ENCODE data around the gene CPM. TPM values are rescaled to one million over a fixed set of nuclear protein-coding genes. Genes with fewer than 3 reads are reported as not detected.

The CPM gene
- polyA plus RNA-seq, 2 of the 4 experiments (the other 2 are of a cell fraction), result 3.7 to 6.8 TPM

GRCh38 chr12:68871921-68872320 is 61.0 kb downstream of the CPM start:
- Histone ChIP-seq H3K27ac (no peak overlapping the region), H3K4me2 (no peak overlapping the region), H3K4me3 (no peak overlapping the region), H3K4me1 (no peaks in the 10 kb centered on the region), H3K9me3 (no peaks in the 10 kb centered on the region)
- FAIRE-seq, result no peak
- TF ChIP-seq ESRRA (IDR thresholded peaks at IDR 0.05; ENCODE audit: borderline replicate concordance, low read length) (no peak), MAX (IDR thresholded peaks at IDR 0.05) (no peak), CTCF (IDR thresholded peaks at IDR 0.05) (peak; percentile 32; the same call in 1 of the 3 replicates), SMC3 (IDR thresholded peaks at IDR 0.05) (peak; percentile 21; the same call in 1 of the 3 replicates), RAD21 (conservative IDR thresholded peaks at IDR 0.05 in 1 of 2, IDR thresholded peaks at IDR 0.05 in 1 of 2) (peak; percentile 22 to 64; a peak in 2 of 5 replicates), NPAS2 (CRISPR knock-in tag; IDR thresholded peaks at IDR 0.05; ENCODE audit: borderline replicate concordance) (no peak)
- DNase-seq (ENCODE audit: low read depth in 1 of 2, low spot score in 1 of 2), result peak in 1 of 2 experiments; percentile 47
- peak in 1 of 2 experiments; percentile 68; a peak in 3 of 6 replicates for ATAC-seq
- POLR2A ChIA-PET, result no interaction called here
- CTCF ChIA-PET, result interaction anchor here (0.6 to 12.1 kb wide), 5 partner anchors 11 to 435 kb away, joined by 3 to 69 read pairs (median 4); no protein-coding TSS in a partner anchor
- 77% methylated on average over 6 of the region's 6 CpGs for WGBS (ENCODE audit: missing lambda C conversion rate)

GRCh38 chr12:68871396-68871795 is 61.6 kb downstream of the CPM start:
- DNase-seq (ENCODE audit: low read depth in 1 of 2, low spot score in 1 of 2) (no peak), FAIRE-seq (no peak), ATAC-seq (no peak)
- TF ChIP-seq CEBPB (IDR thresholded peaks at IDR 0.05) (no peak), ZSCAN20 (CRISPR knock-in tag; IDR thresholded peaks at IDR 0.05) (no peak)
- Histone ChIP-seq H3K4me2 (no peak overlapping the region), H3K4me1 (no peaks in the 10 kb centered on the region), H3K4me3 (no peak overlapping the region), H3K9me3 (no peaks in the 10 kb centered on the region), H3K27ac (no peak overlapping the region)
- POLR2A ChIA-PET, result no interaction called here
- CTCF ChIA-PET, result interaction anchor here (1.2 to 12.1 kb wide), 3 partner anchors 199 to 285 kb away, joined by 3 to 69 read pairs (median 25); no protein-coding TSS in a partner anchor
- WGBS (ENCODE audit: missing lambda C conversion rate), result 75% methylated on average over 8 of the region's 8 CpGs

- WGBS (ENCODE audit: missing lambda C conversion rate), result 36% methylated on average over 6 of the region's 6 CpGs
- Histone ChIP-seq H3K27ac (no peak overlapping the region), H3K4me3 (no peak overlapping the region), H3K4me2 (no peak overlapping the region), H3K9me3 (no peaks in the 10 kb centered on the region), H3K4me1 (no peaks in the 10 kb centered on the region)
- ChIA-PET CTCF (interaction anchor here (1.2 to 12.1 kb wide), 4 partner anchors 22 to 286 kb away, joined by 3 to 69 read pairs (median 15); no protein-coding TSS in a partner anchor), POLR2A (no interaction called here)
- ATAC-seq (no peak), FAIRE-seq (no peak), DNase-seq (ENCODE audit: low read depth in 1 of 2, low spot score in 1 of 2) (no peak)
- TF ChIP-seq NFE2L2 (conservative IDR thresholded peaks at IDR 0.05; ENCODE audit: low read length) (no peak), MAFK (IDR thresholded peaks at IDR 0.05; ENCODE audit: partially characterized antibody) (no peak), TFCP2L1 (CRISPR knock-in tag; IDR thresholded peaks at IDR 0.05) (no peak), HOXA7 (CRISPR knock-in tag; IDR thresholded peaks at IDR 0.05) (no peak), MYC (IDR thresholded peaks at IDR 0.05; ENCODE audit: borderline replicate concordance, low read length) (no peak), PBX3 (IDR thresholded peaks at IDR 0.05) (no peak), HMGXB4 (CRISPR knock-in tag; IDR thresholded peaks at IDR 0.05; ENCODE audit: borderline replicate concordance) (no peak), USF2 (IDR thresholded peaks at IDR 0.05) (no peak), CBX2 (IDR thresholded peaks at IDR 0.05; ENCODE audit: borderline replicate concordance, low read depth) (no peak), FOSB (CRISPR knock-in tag; IDR thresholded peaks at IDR 0.05) (no peak), KDM1A (IDR thresholded peaks at IDR 0.05; ENCODE audit: low read depth) (no peak)
Measured at GRCh38 chr12:68870443-68870842, 62.5 kb downstream of the CPM start.

Measured in A549 (cell line).